MG63 (cell line): ENCODE data around the gene WASF2. TPM values are rescaled to one million over a fixed set of nuclear protein-coding genes. Genes with fewer than 3 reads are reported as not detected.
"Not testable (repeated sequence)": the region's sequence is repeated elsewhere in the genome, so short reads cannot be mapped to it uniquely, and the experiment has no call there.

Experiments
- DNase-seq: peaks from one replicate; pipeline ENCODE4 v3.0.0-alpha.2; 2020
- H3K27me3 ChIP-seq: fragments of 250-450 bp; sonication (Bioruptor Pico); 2 replicates; pipeline ENCODE4 v1.5.1; 2020; ENCODE audit warnings: mild to moderate bottlenecking, moderate library complexity
- H3K36me3 ChIP-seq: fragments of 250-450 bp; sonication (Bioruptor Pico); 2 replicates; pipeline ENCODE4 v1.5.1; 2020; ENCODE audit warnings: mild to moderate bottlenecking, moderate library complexity
- H3K4me3 ChIP-seq: fragments of 250-450 bp; sonication (Bioruptor Pico); 2 replicates; pipeline ENCODE4 v1.5.1; 2020; ENCODE audit warnings: mild to moderate bottlenecking, moderate library complexity
- H3K9me3 ChIP-seq: fragments of 250-450 bp; sonication (Bioruptor Pico); 2 replicates; pipeline ENCODE4 v1.5.1; 2020; ENCODE audit warnings: mild to moderate bottlenecking, moderate library complexity
- total RNA-seq: library from RNA; depleted of rRNA; stranded (reverse); fragments of >200 nt; shearing (Covaris generic); gene quantifications from 2 replicates; pipeline ENCODE4 v1.2.3, GENCODE V29; 2014; ENCODE audit warnings: low replicate concordance

Gene WASF2
- total RNA-seq, 1 experiment from 2014 or later, result 15.5 TPM

DNA sequence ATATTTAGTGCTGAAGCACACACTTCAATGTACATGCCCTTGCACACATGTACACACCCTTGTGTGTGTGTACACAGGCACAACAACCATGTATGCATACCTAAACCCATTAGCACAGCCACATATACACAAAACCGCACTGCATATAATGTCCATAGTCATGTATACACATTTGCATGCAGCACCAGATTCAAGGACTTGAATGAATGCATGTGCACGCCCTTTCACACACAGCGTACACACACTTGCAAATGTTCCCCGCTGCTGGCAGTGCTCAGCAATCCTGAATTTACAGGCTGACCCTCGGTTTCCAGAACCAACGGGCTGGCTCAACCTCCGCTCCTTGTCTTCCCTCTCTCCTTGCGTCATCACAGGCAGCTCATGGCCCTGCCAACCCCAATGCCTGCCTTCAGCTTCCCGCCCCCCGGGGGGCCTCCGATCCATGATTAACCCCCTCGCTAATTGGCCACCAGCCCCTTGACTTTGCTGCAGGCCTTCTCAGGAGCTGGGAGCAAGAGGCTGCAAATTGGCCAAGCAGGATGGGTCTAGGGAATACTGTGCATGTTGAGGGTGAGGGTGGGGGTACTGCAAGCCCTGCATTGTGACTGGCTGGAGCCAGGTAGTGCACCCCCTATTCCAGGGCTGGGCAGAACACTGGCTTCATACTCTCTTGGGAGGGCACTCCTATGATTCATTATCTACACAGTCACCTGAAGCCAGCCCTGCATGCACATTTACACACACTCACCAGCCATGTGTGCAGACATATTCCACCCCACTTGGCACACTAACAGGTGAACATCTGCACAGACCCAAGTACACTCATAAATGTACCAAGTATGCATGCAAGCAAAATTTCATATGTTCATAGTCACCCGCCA is 89.6 kb downstream of the WASF2 start:
- Histone ChIP-seq H3K27me3 (no peaks in the 10 kb centered on the region), H3K4me3 (no peak overlapping the region), H3K36me3 (peaks cover 4% of the 10 kb centered on the region), H3K9me3 (no peaks in the 10 kb centered on the region)
- no peak for DNase-seq

GRCh38 chr1:27399251-27400025 is 90.5 kb downstream of the WASF2 start:
- Histone ChIP-seq H3K9me3 (no peaks in the 10 kb centered on the region), H3K4me3 (no peak overlapping the region), H3K27me3 (no peaks in the 10 kb centered on the region)

DNA sequence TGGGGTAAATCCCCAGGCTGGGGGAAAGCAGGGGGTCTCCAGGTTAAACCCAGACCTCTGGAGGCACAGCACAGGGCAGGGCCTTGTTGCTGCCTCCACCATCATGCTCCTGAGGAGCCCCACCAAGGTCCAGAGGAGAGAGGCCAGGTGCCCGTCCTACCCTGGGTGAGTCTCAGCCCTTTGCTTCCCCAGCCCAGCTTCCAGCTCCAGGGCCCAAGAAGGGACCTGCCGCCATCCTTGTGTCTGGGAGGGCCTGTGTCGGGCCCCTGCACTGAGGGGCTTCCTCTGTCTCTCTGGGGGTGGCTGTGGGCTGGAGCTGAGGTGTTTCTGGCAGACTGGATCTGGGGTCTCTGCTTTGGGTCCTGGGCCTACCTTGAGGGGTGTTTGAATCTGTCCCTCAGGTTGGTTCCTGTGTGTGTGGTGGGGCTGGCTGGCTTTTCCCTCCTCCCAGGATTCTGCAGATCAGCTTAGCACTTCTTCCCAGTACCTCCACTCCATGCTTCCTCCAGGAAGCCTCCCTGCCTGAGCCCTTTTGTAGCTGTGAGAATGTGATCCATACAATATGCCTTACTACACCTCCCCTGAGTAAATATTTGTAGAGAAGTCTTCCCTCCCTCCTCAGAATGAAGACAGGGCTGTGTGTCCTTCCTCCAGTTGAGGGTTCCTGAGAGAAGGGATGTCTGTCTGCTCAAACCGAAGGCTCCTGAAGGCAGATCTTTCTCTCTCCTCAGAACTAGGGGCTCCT is 91.4 kb downstream of the WASF2 start:
- no peaks in the 10 kb centered on the region for H3K27me3 ChIP-seq
- H3K9me3 ChIP-seq, result no peaks in the 10 kb centered on the region
- peaks cover 2% of the 10 kb centered on the region for H3K36me3 ChIP-seq
- DNase-seq, result no peak
- no peak overlapping the region for H3K4me3 ChIP-seq

More at GRCh38 chr1:27399251-27400025, 90.5 kb downstream of the WASF2 start:
- peaks cover 4% of the 10 kb centered on the region for H3K36me3 ChIP-seq
- no peak for DNase-seq

- no peak for DNase-seq
- Histone ChIP-seq H3K4me3 (no peak overlapping the region), H3K36me3 (no peaks in the 10 kb centered on the region; the same call in 1 of the 2 replicates), H3K9me3 (no peaks in the 10 kb centered on the region), H3K27me3 (no peaks in the 10 kb centered on the region)
Measured at GRCh38 chr1:27397749-27398148, 92.2 kb downstream of the WASF2 start.

DNA sequence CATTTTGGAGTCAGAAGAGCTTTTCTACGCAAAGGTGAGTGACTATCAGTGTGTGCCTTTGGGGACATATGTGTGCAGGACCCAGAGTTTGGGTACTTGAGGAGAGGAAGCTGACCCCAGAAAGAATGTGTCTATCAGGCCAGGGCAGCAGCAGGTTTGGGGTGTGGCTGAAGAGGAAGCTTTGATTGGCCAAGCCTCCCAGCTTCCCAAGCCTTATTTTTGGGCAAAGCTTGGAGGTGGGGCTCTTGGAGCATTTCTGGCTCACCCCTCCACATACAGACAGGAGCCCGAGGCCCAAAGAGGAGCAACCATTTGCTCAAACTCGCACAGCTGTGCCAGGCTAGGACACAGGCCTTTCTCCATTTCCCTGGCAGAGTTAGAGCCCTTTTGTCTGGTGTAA is 92.9 kb downstream of the WASF2 start:
- H3K27me3 ChIP-seq, result no peaks in the 10 kb centered on the region
- DNase-seq, result no peak

GRCh38 chr1:27395441-27396195 is 94.3 kb downstream of the WASF2 start:
- no peaks in the 10 kb centered on the region for H3K27me3 ChIP-seq
- H3K9me3 ChIP-seq, result no peaks in the 10 kb centered on the region
- no peak overlapping the region for H3K4me3 ChIP-seq
- DNase-seq, result peak; percentile 60
- H3K36me3 ChIP-seq, result no peaks in the 10 kb centered on the region

More for the DNA sequence above, 92.9 kb downstream of the WASF2 start:
- no peaks in the 10 kb centered on the region for H3K9me3 ChIP-seq
- H3K4me3 ChIP-seq, result no peak overlapping the region
- H3K36me3 ChIP-seq, result no peaks in the 10 kb centered on the region; the same call in 1 of the 2 replicates

DNA sequence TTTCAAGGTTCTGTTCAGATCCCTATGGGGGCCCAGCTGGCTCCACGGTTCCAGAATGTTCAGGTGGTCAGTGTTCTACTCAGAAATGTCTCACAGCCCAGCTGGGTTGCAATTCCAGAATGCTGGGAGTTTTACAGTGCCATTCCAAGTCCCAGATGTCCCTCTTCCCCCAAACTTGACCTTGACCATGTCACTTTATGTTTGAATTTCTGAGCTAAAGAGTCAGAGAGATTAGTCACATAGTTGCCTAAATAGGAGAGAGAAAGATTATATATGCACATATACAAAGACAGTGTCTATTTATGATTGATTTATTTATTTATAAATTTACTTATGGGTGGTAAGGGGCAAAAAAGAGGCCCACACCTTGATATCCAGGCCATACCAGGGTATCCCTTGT is 95.0 kb downstream of the WASF2 start:
- no peaks in the 10 kb centered on the region for H3K36me3 ChIP-seq
- no peak for DNase-seq
- H3K27me3 ChIP-seq, result no peaks in the 10 kb centered on the region
- no peaks in the 10 kb centered on the region for H3K9me3 ChIP-seq
- no peak overlapping the region for H3K4me3 ChIP-seq

GRCh38 chr1:27394282-27394658 is 95.7 kb downstream of the WASF2 start:
- no peaks in the 10 kb centered on the region for H3K27me3 ChIP-seq
- no peak for DNase-seq
- H3K4me3 ChIP-seq, result no peak overlapping the region
- no peaks in the 10 kb centered on the region for H3K36me3 ChIP-seq
- no peaks in the 10 kb centered on the region for H3K9me3 ChIP-seq

DNA sequence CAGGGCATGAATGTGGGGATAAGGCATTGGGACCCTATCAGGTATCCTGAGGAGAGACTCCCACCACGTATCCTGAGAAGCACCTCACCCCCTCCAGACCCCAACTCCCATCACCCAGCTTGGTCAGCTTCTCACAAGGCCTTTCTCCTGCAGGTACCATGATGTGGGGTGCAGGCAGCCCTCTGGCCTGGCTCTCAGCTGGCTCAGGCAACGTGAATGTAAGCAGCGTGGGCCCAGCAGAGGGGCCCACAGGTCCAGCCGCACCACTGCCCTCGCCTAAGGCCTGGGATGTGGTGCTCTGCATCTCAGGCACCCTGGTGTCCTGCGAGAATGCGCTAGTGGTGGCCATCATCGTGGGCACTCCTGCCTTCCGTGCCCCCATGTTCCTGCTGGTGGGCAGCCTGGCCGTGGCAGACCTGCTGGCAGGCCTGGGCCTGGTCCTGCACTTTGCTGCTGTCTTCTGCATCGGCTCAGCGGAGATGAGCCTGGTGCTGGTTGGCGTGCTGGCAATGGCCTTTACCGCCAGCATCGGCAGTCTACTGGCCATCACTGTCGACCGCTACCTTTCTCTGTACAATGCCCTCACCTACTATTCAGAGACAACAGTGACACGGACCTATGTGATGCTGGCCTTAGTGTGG is 96.2 kb downstream of the WASF2 start:
- H3K4me3 ChIP-seq, result no peak overlapping the region
- H3K9me3 ChIP-seq, result no peaks in the 10 kb centered on the region
- no peaks in the 10 kb centered on the region for H3K36me3 ChIP-seq
- no peaks in the 10 kb centered on the region for H3K27me3 ChIP-seq
- no peak for DNase-seq

DNA sequence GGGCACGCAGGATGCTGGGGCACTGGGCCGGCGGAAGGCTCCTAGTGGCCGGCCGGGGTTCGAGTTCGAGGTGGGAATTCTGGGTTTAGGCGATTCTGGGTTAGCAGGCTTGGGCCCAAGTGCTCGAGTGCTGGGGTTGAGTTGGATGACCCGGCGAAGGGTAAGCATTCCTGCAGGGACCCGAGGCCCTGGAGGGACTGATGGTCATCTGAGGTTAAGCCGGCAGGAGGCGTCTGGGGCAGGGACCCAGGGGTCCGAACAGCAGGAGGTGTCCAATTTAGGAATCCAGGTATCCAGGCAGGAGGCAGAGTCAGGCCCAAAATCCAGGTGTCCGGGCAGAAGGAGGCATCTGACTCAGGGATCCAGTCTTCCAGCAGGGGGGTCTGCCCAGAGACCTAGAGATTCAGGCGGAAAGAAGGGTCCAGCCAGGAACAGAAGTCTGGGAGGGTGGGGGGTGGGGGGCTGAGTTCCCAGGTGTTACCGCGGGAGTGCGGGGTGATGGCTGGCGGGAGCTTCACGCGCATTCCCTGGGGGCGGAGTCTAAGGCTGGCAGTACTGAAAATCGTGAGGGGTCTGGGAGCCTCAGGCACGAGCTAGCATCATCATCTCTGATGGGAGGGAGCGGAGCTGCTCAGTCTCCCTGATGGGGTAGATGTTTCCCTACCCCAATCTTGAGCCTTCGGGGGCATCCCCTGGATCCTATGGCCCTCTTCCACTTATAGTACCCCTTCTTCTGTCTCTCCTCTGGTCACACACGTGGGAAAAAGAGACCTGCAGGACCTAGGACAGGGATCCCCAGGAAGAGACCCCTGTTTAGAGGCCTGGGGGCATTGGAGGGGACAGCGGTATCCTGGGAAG is 97.0 kb downstream of the WASF2 start:
- H3K36me3 ChIP-seq, result no peaks in the 10 kb centered on the region
- H3K9me3 ChIP-seq, result no peaks in the 10 kb centered on the region
- peak; percentile 26 for DNase-seq
- no peaks in the 10 kb centered on the region for H3K27me3 ChIP-seq
- peak overlapping the region; percentile 78 for H3K4me3 ChIP-seq

GRCh38 chr1:27392096-27392777 is 97.7 kb downstream of the WASF2 start, which contains the start of gene GPR3:
Gene GPR3 (plus strand): TSS chr1:27392622. CDS start chr1:27393799, 1,177 bp downstream.
- no peaks in the 10 kb centered on the region for H3K27me3 ChIP-seq
- peak within 1 kb of the TSS; percentile 78 for H3K4me3 ChIP-seq
- no peaks in the 10 kb centered on the region for H3K9me3 ChIP-seq
- no peaks in the 10 kb centered on the region for H3K36me3 ChIP-seq
- peak; percentile 89 for DNase-seq

DNA sequence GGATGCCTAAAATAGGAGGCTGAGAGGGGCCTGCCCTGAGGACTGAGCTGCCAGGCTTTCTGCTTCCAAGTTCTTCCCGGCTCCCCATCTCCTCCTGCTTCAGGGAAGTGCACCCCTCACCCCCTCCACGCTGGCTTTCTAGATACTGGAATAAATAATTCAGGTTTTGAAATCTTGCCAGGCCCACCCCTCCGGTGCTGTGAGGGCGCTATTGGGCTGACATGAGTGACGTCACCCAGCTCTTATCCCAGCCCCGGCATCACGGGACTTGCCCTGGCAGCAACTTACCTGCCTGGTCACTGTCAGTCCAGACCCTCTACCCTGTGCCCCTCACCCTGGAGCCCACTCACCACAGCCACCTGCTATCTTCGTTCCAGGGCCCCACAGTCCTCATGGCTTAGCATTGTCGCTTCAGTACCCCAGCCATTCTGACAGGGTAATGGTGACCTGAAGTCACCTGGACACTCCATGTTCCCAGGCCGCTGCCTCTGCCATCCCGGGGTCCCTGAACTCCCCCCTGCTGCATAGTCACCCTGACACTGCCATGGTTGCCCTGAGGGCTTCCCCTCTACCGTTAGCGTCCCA is 98.4 kb downstream of the WASF2 start:
- H3K9me3 ChIP-seq, result no peaks in the 10 kb centered on the region
- H3K36me3 ChIP-seq, result no peaks in the 10 kb centered on the region
- no peak for DNase-seq
- no peak overlapping the region; the same call in 1 of the 2 replicates for H3K4me3 ChIP-seq
- H3K27me3 ChIP-seq, result no peaks in the 10 kb centered on the region

GRCh38 chr1:27388337-27389005 is 101.5 kb downstream of the WASF2 start:
- DNase-seq, result peak; percentile 24
- H3K36me3 ChIP-seq, result no peaks in the 10 kb centered on the region
- H3K27me3 ChIP-seq, result no peaks in the 10 kb centered on the region

GRCh38 chr1:27384797-27385196 is 105.2 kb downstream of the WASF2 start:
- not testable (repeated sequence) for H3K4me3 ChIP-seq, H3K27me3 ChIP-seq, H3K9me3 ChIP-seq, DNase-seq, H3K36me3 ChIP-seq

More at GRCh38 chr1:27388337-27389005, 101.5 kb downstream of the WASF2 start:
- Histone ChIP-seq H3K9me3 (no peaks in the 10 kb centered on the region), H3K4me3 (no peak overlapping the region)
